GM12878 (cell line): ENCODE results near the gene SRC. TPM values are rescaled to one million over a fixed set of nuclear protein-coding genes. Genes with fewer than 3 reads are reported as not detected.

ENCODE experiments used
- ATF2 ChIP-seq: IDR thresholded peaks from 2 replicates; pipeline ENCODE4 v1.6.1; 2012; ENCODE audit warnings: low read length, inconsistent platforms
- BACH1 ChIP-seq: fragments of 450-650 bp; IDR thresholded peaks from 2 replicates; pipeline ENCODE4 v1.6.1; 2017; ENCODE audit warnings: mild to moderate bottlenecking, borderline replicate concordance
- BMI1 ChIP-seq: fragments of 450-650 bp; IDR thresholded peaks from 2 replicates; pipeline ENCODE4 v1.6.1; 2016; ENCODE audit warnings: mild to moderate bottlenecking, moderate library complexity, borderline replicate concordance
- CBX3 ChIP-seq: fragments of 200-600 bp; sonication (generic); IDR thresholded peaks from 2 replicates; pipeline ENCODE4 v1.6.1; 2016; ENCODE audit warnings: low read depth, borderline replicate concordance
- CTCF ChIP-seq, 3 experiments: IDR thresholded peaks in 2 of 3; conservative IDR thresholded peaks in 1 of 3; 2 replicates each; pipeline ENCODE4 v1.5.1; 2011; ENCODE audit warnings: low read depth in 3 of 3, low read length in 3 of 3, mild to moderate bottlenecking in 3 of 3, control low read depth in 2 of 3, moderate library complexity in 2 of 3, inconsistent platforms in 1 of 3, mixed read lengths in 1 of 3; ENCODE audit not compliant: control insufficient read depth in 2 of 3, insufficient read depth in 1 of 3; ENCODE audit errors: extremely low read depth in 1 of 3
- ETV6 ChIP-seq, 2 experiments: fragments of 450-650 bp in 1 of 2; IDR thresholded peaks in 1 of 2; conservative IDR thresholded peaks in 1 of 2; 2 replicates each; pipeline ENCODE4 v1.6.1; 2014; ENCODE audit warnings: antibody characterized with exemption in 1 of 2, borderline replicate concordance in 1 of 2, low read depth in 1 of 2, mild to moderate bottlenecking in 1 of 2, moderate library complexity in 1 of 2
- EZH2 ChIP-seq: IDR thresholded peaks from 2 replicates; pipeline ENCODE4 v1.6.1; 2012; ENCODE audit warnings: low read depth, mild to moderate bottlenecking, control low read depth, inconsistent platforms, low read length, borderline replicate concordance; ENCODE audit not compliant: control insufficient read depth
- FOXM1 ChIP-seq: IDR thresholded peaks from 2 replicates; pipeline ENCODE4 v1.6.1; 2012; ENCODE audit warnings: low read depth, mild to moderate bottlenecking, inconsistent platforms, low read length, moderate library complexity
- IKZF1 ChIP-seq: fragments of 450-650 bp; conservative IDR thresholded peaks from 2 replicates; pipeline ENCODE4 v1.6.1; 2017; ENCODE audit warnings: antibody characterized with exemption, mild to moderate bottlenecking
- MAX ChIP-seq: IDR thresholded peaks from 2 replicates; pipeline ENCODE4 v1.6.1; 2012; ENCODE audit warnings: low read depth, low read length, improper control_type of control experiment
- NFXL1 ChIP-seq: fragments of 450-650 bp; IDR thresholded peaks from 2 replicates; pipeline ENCODE4 v1.6.1; 2017; ENCODE audit warnings: antibody characterized with exemption, mild to moderate bottlenecking, borderline replicate concordance
- NFYA ChIP-seq: IDR thresholded peaks from 2 replicates; pipeline ENCODE4 v1.6.1; 2011; ENCODE audit warnings: low read depth, mild to moderate bottlenecking, low read length, improper control_type of control experiment, borderline replicate concordance
- PAX5 ChIP-seq: IDR thresholded peaks from 2 replicates; pipeline ENCODE4 v1.6.1; 2011; ENCODE audit warnings: low read depth, low read length, borderline replicate concordance
- POLR2A ChIP-seq: IDR thresholded peaks from 2 replicates; pipeline ENCODE4 v1.6.1; 2011; ENCODE audit warnings: low read depth, mild to moderate bottlenecking, low read length
- RUNX3 ChIP-seq: IDR thresholded peaks from 2 replicates; pipeline ENCODE4 v1.6.1; 2012; ENCODE audit warnings: low read length, inconsistent platforms
- SMAD1 ChIP-seq: fragments of 450-650 bp; IDR thresholded peaks from 2 replicates; pipeline ENCODE4 v1.6.1; 2018; ENCODE audit warnings: mild to moderate bottlenecking, low read depth; ENCODE audit not compliant: partially characterized antibody
- SUPT20H ChIP-seq: IDR thresholded peaks from 2 replicates; pipeline ENCODE4 v1.6.1; 2011; ENCODE audit warnings: low read depth, mild to moderate bottlenecking, low read length, moderate library complexity, borderline replicate concordance; ENCODE audit not compliant: control insufficient read depth
- TARDBP ChIP-seq: IDR thresholded peaks from 2 replicates; pipeline ENCODE4 v1.6.1; 2016; ENCODE audit warnings: borderline replicate concordance
- ZBTB11 ChIP-seq: fragments of 450-650 bp; formaldehyde crosslinking; IDR thresholded peaks from 2 replicates; pipeline ENCODE4 v1.5.0; 2022; ENCODE audit warnings: mild to moderate bottlenecking, missing genetic modification characterization
- polyA plus RNA-seq, 11 experiments: library from polyadenylated mRNA; depleted of rRNA in 4 of 11; unstranded in 6 of 11; stranded (reverse) in 5 of 11; fragments of >200 nt; fragmentation: Nextera tagmentation in 4 of 11; fragmentation: Illumina TruSeq in 1 of 11; extraction: Ambion mirVana in 4 of 11; extraction: Trizol in 1 of 11; gene quantifications; 1 replicate in 1 of 11; 2 replicates in 10 of 11; pipeline versions ENCODE4 v1.2.1 to v1.2.3, GENCODE V29; 2011 to 2016; ENCODE audit warnings: inconsistent platforms in 2 of 11, missing spikeins in 2 of 11, low read depth in 1 of 11
- total RNA-seq, 4 experiments: library from RNA; depleted of rRNA in 3 of 4; stranded (reverse); fragments of >200 nt in 3 of 4; fragmentation: Illumina TruSeq in 1 of 4; extraction: Trizol in 1 of 4; gene quantifications; 2 replicates each; pipeline versions ENCODE4 v1.2.1 to v1.2.3, GENCODE V29; 2013 to 2021

The SRC gene
- total and polyA plus RNA-seq, 10 of the 15 experiments (the other 5 are each of a cell fraction or from before 2014, with no cell fraction given): 0.60 to 71.3 (median 27.2) TPM

- TF ChIP-seq ATF2: no peak
- no peak for TF ChIP-seq SUPT20H
- TF ChIP-seq CTCF (IDR thresholded peaks at IDR 0.05 in 2 of 3, conservative IDR thresholded peaks at IDR 0.05 in 1 of 3; ENCODE audit: control insufficient read depth in 2 of 3, extremely low read depth in 1 of 3, insufficient read depth in 1 of 3, low read depth in 3 of 3, low read length in 3 of 3): peak; percentile 81 to 94 (median 87)
- TF ChIP-seq POLR2A: no peak
- no peak for TF ChIP-seq EZH2
- TF ChIP-seq RUNX3: peak; percentile 95
- TF ChIP-seq IKZF1: peak; percentile 53; the same call in 1 of the 2 replicates
- peak; percentile 38; the same call in 1 of the 2 replicates for TF ChIP-seq MAX
- no peak for TF ChIP-seq FOXM1
- 0 out of 4 replicates have a peak, but pooled peaks of 1 of the 2 experiments have one; percentile 24 for TF ChIP-seq ETV6 (conservative IDR thresholded peaks at IDR 0.05 in 1 of 2, IDR thresholded peaks at IDR 0.05 in 1 of 2; ENCODE audit: borderline replicate concordance in 1 of 2, low read depth in 1 of 2)
- no peak for TF ChIP-seq TARDBP
- no peak for TF ChIP-seq ZBTB11 (CRISPR knock-in tag)
- no peak for TF ChIP-seq BMI1
- TF ChIP-seq CBX3: no peak
- TF ChIP-seq SMAD1: no peak
- no peak for TF ChIP-seq NFXL1
- no peak for TF ChIP-seq NFYA
- TF ChIP-seq BACH1: peak; percentile 59; the same call in 1 of the 2 replicates
- peak; percentile 35; the same call in 1 of the 2 replicates for TF ChIP-seq PAX5
These were observed 38.8 kb downstream of the SRC start (continued) for GRCh38 chr20:37384683-37385174.
